WI38 (cell line): ENCODE results near the gene PRAC2.

Experiments used
- H3K4me3 ChIP-seq: 2 replicates; pipeline ENCODE4 v1.5.1; 2011; ENCODE audit warnings: low read depth, mild to moderate bottlenecking, control low read depth, low read length
- TF ChIP-seq, protein P1 (sequence below): IDR thresholded peaks from 2 replicates; pipeline ENCODE4 v1.5.1; 2012; ENCODE audit warnings: low read depth, mild to moderate bottlenecking, control low read depth, low read length

Gene PRAC2

DNA sequence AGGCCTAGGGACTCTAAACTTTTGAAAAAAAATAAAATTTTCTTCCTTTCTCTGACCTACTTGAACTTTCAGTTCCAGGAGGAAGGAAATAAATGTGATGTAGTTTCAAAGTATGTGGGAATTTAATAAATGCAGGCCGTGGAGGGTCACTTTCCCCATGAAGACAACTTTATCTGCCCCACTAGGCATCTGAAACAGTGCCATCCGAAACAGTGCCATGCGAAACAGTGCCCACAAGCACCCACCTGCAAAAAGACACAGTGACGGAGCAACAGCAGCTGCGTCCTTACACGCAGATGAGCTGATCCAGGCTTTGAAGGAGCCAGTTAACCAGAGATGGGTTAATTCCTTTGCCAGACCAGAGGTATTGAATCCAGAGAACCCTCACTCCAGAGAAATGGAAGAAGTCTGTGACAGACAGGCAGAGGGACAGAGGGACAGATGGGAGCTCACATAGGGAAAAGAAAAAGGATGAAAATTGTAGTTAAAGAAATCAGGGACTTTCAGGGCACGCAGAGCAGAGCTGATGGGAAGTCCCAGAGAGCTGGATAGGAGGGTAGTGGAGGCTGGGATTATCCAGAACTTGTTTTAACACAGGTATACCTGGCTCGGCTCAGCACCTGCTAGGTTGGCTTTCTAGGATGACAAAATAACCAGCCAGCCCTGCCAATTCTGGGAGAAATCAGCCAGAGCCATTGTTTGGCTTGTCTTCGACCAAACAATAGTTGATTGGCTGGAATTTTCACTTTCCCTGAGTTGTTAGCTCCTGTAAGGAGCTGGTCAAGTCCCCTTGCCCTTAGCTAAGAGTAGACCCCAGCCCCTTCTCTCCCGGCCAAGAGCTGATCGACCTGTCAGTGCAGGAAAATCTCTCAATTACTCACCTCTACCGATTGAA is 22.6 kb downstream of the PRAC2 start:
- H3K4me3 ChIP-seq: no peak overlapping the region
- TF ChIP-seq, protein P1, sequence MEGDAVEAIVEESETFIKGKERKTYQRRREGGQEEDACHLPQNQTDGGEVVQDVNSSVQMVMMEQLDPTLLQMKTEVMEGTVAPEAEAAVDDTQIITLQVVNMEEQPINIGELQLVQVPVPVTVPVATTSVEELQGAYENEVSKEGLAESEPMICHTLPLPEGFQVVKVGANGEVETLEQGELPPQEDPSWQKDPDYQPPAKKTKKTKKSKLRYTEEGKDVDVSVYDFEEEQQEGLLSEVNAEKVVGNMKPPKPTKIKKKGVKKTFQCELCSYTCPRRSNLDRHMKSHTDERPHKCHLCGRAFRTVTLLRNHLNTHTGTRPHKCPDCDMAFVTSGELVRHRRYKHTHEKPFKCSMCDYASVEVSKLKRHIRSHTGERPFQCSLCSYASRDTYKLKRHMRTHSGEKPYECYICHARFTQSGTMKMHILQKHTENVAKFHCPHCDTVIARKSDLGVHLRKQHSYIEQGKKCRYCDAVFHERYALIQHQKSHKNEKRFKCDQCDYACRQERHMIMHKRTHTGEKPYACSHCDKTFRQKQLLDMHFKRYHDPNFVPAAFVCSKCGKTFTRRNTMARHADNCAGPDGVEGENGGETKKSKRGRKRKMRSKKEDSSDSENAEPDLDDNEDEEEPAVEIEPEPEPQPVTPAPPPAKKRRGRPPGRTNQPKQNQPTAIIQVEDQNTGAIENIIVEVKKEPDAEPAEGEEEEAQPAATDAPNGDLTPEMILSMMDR: no peak

DNA sequence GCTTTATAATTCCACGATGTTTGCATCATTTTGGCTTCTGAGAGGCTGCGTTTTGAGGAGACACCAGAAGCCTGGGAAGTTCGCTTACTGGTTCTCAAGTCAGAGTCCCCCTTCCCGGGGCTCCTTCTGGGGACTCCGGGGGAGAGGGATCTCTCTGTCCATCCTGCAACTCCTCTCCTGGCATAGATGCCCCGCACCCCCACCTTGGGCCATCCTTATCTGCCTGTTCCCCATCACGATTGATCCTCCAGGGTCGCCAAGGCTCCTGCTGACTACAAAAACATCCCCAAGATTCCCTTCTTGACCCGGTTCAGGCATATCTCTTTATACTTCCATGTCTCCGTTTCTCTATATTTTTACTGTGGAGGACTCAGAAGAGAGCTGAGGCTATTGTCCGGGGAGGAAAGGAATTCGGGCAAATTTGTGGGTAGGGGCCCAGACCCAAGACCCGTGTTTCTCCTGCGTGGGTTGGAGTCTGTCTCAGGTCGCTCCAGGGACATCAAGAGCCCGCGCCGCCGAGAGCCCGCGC is 24.0 kb downstream of the PRAC2 start:
- H3K4me3 ChIP-seq: no peak overlapping the region
- TF ChIP-seq, protein P1: no peak

DNA sequence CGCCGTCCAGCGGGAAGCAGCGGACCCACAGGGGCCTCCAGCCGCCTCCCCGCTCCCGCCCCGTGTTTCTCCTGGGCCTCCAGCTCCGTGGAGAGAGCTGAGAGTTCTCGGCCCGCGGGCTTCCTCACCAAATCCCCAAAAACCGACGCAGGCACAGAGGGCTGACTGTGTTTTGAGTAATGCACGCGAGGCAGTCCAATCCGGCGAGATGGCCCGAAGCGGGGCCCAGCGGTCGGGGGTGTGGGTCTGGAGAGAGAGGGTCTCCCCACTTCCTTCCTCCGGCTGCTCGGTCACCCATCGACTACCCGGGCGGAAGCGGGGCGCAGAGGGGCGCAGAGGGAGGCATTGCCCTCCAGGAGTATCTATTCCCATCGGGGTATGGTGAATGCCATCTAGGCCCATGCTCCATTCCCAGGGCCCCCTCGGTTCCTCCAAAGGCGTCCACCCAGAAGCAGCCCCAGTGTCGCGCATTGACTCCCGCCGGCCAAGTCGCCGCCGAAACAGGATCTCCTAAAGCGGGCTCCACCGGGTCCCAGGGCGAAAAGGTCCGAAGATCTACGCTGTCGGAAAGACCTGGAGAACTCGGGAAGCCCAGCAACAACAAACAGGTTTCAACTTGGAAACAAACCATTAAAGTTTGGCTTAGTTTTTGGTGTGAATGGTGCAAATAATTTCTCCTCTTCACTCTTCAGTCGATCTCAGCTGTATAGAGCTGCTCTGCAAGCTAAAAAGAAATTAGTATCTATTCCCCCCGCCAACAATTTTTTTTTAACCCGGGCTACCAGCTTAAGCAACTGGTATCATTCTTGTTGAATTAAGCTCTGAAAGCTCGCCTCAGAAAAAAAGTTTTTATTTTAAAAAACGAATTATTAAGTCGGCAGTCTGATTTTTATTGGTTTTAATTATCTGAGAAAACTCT is 24.7 kb downstream of the PRAC2 start:
- H3K4me3 ChIP-seq: no peak overlapping the region
- TF ChIP-seq, protein P1: no peak

DNA sequence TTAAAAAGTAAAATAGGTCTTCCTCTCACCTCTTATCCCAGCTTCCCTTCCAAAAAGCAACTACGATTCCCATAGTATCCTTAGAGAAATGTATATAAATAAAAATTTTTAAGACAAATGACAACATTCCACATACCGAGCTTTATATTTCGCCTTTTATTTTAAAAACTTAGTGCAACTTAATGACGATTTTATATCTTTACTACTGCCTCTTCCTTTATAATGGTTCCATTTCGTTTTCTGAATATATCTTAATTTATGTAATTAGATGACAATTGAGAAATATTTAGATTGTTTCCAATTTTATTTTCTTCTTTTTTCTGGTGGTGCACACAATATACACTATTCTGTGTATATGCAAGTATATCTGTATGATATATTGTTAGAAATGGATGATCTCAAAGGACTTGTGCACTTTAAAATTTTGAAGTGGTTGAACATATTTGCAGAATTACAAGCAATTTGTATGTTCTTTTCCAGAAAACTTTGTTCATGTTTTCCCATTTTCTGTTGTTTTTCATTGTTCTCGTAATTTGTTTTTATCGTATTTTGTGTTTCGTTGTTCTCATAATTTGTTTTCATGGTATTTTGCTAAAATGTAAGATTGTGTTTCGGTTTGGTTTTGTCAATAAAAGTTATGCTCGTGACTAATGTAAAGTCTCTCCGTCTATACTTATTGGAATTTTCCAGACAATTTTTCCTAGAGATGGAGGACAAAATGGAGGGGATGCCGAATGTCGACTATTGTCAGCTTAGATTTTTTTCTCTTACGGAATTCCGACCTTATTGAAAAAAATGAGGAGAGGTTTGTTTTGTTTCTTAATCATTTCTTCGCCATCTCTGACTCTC is 26.0 kb downstream of the PRAC2 start:
- no peak overlapping the region for H3K4me3 ChIP-seq
- TF ChIP-seq, protein P1: no peak

DNA sequence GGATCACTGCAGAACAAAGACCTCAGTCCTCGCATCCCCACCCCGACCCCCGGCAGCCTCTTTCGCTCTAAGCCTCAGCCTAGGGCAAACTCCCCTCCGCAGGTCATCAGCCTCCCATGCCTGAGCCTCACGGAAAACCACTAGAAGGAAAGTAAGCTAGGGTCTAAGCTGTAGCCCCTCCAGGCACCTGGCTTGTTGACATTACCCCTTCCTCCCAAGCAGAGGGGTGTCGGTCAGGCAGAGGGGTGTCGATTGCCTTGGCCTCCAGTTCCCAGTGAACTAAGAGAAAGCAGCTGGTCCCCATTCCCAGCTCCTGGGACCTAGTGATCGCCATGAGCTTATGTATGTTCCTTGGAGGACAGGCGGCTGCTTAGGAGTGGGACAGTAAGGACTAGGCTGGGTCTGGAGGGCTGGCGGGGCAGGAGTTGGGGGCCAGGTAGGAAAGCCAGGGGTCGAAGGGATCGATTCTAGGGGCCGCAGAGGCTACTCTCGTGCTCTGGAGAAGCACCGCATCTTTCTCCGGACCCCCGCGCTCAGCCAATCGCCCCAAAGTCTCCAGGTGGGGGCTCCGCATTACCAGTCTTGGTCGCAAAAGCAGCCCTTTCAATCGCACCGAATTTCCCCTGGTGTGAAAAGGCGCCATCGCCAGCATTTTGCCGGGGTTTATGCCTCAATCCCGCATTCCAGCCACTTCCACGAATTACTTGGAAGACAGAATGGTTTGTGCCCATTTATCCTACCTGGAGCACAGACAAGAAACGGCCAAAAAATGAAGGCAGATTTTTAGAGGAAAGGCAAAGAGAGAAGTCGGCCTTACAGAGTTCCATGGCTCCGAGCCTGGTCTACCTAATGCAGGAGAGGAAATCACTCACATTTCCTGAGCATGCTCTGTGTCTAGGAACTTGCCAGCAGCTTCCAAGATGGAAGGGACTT is 26.9 kb downstream of the PRAC2 start:
- no peak overlapping the region for H3K4me3 ChIP-seq
- TF ChIP-seq, protein P1: no peak

DNA sequence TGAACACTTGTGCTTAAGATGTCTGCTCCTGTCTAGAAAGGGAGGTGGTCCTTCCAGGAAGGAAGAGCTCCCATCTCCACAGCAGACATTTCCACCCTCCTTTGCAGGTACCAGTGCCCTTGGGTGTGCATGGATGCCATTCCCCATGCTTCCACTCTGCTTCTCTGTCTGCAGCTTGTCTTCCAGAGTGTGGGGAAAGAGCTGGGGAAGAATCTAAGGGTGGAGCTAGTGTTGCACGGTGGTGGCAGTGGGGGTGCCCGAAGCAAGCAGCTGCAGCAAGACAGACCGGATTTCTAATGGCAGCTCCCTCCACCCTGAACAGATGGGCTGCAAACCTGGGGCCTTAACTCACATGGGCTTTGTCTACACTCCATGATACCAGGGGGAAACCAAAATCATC is 28.2 kb downstream of the PRAC2 start:
- no peak overlapping the region for H3K4me3 ChIP-seq
- TF ChIP-seq, protein P1: no peak
